HL-60 (cell line): ENCODE measurements around the gene MAMDC2.

Experiments used
- GABPA ChIP-seq: IDR thresholded peaks from 2 replicates; pipeline ENCODE4 v1.6.1; 2012; ENCODE audit warnings: low read depth
- POLR2AphosphoS5 ChIP-seq: IDR thresholded peaks from 2 replicates; pipeline ENCODE4 v1.6.1; 2012; ENCODE audit warnings: low read depth
- SPI1 ChIP-seq: IDR thresholded peaks from 2 replicates; pipeline ENCODE4 v1.6.1; 2012; ENCODE audit warnings: low read depth, mild to moderate bottlenecking, borderline replicate concordance
- TF ChIP-seq, protein P1 (sequence below): IDR thresholded peaks from one replicate; pipeline ENCODE4 v1.5.1; 2011; ENCODE audit warnings: low read length, control low read depth, inconsistent platforms; ENCODE audit not compliant: insufficient read depth
- TF ChIP-seq, protein P2 (sequence below): IDR thresholded peaks from 2 replicates; pipeline ENCODE4 v1.6.1; 2012; ENCODE audit warnings: low read depth; ENCODE audit not compliant: insufficient replicate concordance

DNA sequence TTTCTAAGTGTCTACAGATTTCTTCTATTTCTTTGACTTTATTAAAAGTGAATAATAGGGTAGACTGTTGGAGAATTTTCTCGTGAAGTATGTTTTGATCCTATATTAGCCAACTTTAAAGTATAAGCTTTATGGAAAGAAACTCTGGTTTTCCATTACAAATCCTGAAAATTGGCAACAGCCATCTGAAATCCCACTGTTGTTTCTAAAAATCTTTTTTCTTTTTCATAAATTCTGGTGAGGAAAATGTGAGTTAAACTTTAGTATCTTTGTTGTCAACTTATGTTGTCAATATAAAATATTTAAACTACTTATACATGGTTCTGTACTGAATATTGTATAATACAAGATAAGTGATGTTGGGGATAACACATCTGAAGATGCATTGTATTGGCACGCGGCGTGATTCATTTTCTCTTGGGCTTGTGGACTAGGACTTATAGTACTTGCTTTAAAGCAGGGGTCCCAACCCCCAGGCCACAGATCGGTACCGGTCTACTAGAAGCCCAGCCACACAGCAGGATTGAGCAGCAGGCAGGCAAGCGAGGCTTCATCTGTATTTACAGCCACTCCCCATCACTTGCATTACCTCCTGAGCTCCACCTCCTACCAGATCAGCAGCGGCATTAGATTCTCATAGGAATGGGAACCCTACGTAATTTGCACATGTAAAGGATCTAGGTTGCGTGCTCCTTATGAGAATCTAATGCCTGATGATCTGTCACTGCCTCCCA, 12.7 kb downstream of the MAMDC2 start:
- TF ChIP-seq, protein P1, sequence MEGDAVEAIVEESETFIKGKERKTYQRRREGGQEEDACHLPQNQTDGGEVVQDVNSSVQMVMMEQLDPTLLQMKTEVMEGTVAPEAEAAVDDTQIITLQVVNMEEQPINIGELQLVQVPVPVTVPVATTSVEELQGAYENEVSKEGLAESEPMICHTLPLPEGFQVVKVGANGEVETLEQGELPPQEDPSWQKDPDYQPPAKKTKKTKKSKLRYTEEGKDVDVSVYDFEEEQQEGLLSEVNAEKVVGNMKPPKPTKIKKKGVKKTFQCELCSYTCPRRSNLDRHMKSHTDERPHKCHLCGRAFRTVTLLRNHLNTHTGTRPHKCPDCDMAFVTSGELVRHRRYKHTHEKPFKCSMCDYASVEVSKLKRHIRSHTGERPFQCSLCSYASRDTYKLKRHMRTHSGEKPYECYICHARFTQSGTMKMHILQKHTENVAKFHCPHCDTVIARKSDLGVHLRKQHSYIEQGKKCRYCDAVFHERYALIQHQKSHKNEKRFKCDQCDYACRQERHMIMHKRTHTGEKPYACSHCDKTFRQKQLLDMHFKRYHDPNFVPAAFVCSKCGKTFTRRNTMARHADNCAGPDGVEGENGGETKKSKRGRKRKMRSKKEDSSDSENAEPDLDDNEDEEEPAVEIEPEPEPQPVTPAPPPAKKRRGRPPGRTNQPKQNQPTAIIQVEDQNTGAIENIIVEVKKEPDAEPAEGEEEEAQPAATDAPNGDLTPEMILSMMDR = no peak
- TF ChIP-seq GABPA (no peak), SPI1 (no peak), POLR2AphosphoS5 (no peak)
- TF ChIP-seq, protein P2, sequence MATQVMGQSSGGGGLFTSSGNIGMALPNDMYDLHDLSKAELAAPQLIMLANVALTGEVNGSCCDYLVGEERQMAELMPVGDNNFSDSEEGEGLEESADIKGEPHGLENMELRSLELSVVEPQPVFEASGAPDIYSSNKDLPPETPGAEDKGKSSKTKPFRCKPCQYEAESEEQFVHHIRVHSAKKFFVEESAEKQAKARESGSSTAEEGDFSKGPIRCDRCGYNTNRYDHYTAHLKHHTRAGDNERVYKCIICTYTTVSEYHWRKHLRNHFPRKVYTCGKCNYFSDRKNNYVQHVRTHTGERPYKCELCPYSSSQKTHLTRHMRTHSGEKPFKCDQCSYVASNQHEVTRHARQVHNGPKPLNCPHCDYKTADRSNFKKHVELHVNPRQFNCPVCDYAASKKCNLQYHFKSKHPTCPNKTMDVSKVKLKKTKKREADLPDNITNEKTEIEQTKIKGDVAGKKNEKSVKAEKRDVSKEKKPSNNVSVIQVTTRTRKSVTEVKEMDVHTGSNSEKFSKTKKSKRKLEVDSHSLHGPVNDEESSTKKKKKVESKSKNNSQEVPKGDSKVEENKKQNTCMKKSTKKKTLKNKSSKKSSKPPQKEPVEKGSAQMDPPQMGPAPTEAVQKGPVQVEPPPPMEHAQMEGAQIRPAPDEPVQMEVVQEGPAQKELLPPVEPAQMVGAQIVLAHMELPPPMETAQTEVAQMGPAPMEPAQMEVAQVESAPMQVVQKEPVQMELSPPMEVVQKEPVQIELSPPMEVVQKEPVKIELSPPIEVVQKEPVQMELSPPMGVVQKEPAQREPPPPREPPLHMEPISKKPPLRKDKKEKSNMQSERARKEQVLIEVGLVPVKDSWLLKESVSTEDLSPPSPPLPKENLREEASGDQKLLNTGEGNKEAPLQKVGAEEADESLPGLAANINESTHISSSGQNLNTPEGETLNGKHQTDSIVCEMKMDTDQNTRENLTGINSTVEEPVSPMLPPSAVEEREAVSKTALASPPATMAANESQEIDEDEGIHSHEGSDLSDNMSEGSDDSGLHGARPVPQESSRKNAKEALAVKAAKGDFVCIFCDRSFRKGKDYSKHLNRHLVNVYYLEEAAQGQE = no peak
